Measurements from ENCODE around the gene TTLL11.
"Not testable (repeated sequence)": the region's sequence is repeated elsewhere in the genome, so short reads cannot be mapped to it uniquely, and the experiment has no call there.

Gene TTLL11

GRCh38 chr9:121998513-121999049, 94.5 kb downstream of the TTLL11 start:
- DNase-seq, result no peak

GRCh38 chr9:121997791-121998190, 95.3 kb downstream of the TTLL11 start:
- no peak for DNase-seq

GRCh38 chr9:121996783-121997182, 96.3 kb downstream of the TTLL11 start:
- no peak for DNase-seq

- DNase-seq, result no peak
Measured at GRCh38 chr9:121995997-121996396, 97.1 kb downstream of the TTLL11 start.

- no peak for DNase-seq
Measured at GRCh38 chr9:121992571-121993212, 100.4 kb downstream of the TTLL11 start.

- DNase-seq, result no peak
Measured at GRCh38 chr9:121991307-121991661, 101.8 kb downstream of the TTLL11 start.

- no peak for DNase-seq
Measured at GRCh38 chr9:121990600-121991306, 102.4 kb downstream of the TTLL11 start.

GRCh38 chr9:121989010-121989409, 104.1 kb downstream of the TTLL11 start:
- no peak for DNase-seq

GRCh38 chr9:121987314-121987713, 105.8 kb downstream of the TTLL11 start:
- DNase-seq, result no peak

GRCh38 chr9:121985792-121986494, 107.2 kb downstream of the TTLL11 start:
- DNase-seq, result no peak

GRCh38 chr9:121984726-121985402, 108.2 kb downstream of the TTLL11 start:
- DNase-seq, result no peak

- DNase-seq, result no peak
Measured at GRCh38 chr9:121983736-121984135, 109.4 kb downstream of the TTLL11 start.

GRCh38 chr9:121981118-121981883, 111.8 kb downstream of the TTLL11 start:
- no peak for DNase-seq

- DNase-seq, result not testable (repeated sequence)
Measured at GRCh38 chr9:121980665-121981064, 112.4 kb downstream of the TTLL11 start.

GRCh38 chr9:121979736-121980135, 113.4 kb downstream of the TTLL11 start:
- no peak for DNase-seq

GRCh38 chr9:121976751-121977150, 116.4 kb downstream of the TTLL11 start:
- no peak for DNase-seq

- no peak for DNase-seq
Measured at GRCh38 chr9:121975801-121976277, 117.3 kb downstream of the TTLL11 start.

GRCh38 chr9:121974421-121974820, 118.7 kb downstream of the TTLL11 start:
- no peak for DNase-seq

GRCh38 chr9:121972501-121972981, 120.6 kb downstream of the TTLL11 start:
- DNase-seq, result no peak

- no peak for DNase-seq
Measured at GRCh38 chr9:121968056-121968455, 125.1 kb downstream of the TTLL11 start.

- no peak for DNase-seq
Measured at GRCh38 chr9:121966706-121967105, 126.4 kb downstream of the TTLL11 start.

- no peak for DNase-seq
Measured at GRCh38 chr9:121963528-121963995, 129.5 kb downstream of the TTLL11 start.
